HG03025 (cell line): ENCODE measurements around the gene MCEMP1.

ENCODE experiments used
- ATAC-seq: cut with Tn5 transposase; IDR thresholded peaks from one replicate; pipeline ENCODE4 v1.9.1; 2021; ENCODE audit warnings: mild to moderate bottlenecking, moderate library complexity; ENCODE audit not compliant: unreplicated experiment, low FRiP score

Gene MCEMP1

DNA sequence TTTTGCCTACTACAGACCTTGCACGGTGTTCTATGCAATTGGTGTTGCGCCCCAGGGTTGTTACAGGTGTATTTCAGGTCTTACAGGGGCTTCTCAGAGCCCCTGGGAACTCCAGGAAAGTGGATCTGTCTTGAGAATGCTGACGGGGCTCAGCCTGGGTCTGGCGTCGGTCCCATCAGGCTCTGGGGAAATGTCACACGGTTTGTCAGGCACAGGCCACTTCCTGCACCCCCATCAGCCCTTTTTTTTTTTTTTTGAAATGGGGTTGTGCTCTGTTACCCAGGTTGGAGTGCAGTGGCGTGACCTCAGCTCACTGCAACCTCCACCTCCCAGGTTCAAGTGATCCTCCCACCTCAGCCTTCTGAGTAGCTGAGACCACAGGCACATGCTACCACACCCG, 41.8 kb downstream of the MCEMP1 start:
- ATAC-seq, result no peak

DNA sequence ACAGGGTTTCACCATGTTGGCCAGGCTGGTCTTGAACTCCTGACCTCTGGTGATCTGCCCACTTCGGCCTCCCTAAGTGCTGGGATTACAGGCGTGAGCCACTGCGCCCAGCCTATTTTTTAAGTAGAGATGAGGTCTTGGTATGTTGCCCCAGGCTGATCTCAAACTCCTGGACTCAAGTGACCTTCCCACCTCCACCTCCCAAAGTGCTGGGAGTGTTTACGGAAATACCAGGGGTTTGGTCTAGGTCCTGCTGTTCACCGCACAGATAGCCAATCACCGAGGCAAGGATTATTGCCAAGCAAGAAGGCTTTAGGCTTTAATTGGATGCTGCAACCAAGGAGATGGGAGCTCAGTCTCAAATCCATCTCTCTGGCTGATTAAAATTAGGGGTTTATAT, 43.5 kb downstream of the MCEMP1 start:
- ATAC-seq, result no peak

DNA sequence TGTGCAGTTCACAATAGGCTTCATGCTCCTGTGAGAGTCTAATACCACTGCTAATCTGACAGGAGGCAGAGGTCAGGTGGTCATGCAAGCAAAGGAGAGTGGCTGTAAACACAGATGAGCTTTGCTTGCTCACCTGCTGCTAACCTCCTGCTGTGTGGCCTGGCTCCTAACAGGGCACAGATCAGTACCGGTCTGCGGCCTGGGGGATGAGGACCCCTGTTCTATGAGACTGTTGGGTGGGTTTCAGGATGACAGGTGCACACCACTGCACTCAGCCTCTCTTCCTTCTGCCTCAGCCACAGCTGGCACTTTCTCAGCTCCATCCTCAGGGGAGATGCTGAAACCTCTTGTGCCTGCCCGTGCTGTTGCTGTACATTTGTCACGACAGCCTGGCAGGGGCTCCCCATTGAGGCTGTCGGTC, 45.4 kb downstream of the MCEMP1 start:
- no peak for ATAC-seq

DNA sequence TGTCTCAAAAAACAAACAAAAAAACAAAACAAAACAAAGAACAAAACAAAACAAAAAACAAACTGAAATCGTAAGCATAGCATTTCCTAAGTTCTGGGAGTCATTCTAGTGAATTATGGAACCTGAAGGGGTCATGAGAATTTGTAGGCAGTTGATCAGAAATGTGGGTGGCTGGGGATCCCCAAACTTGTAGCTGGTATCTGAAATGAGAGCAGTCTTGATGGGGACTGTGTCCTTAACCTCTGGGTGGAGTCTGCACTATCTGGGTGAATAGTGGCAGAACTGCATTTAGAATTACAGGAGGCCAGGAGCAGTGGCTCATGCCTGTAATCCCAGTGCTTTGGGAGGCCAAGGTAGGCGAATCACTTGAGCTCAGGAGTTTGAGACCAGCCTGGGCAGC, 48.9 kb downstream of the MCEMP1 start:
- no peak for ATAC-seq

DNA sequence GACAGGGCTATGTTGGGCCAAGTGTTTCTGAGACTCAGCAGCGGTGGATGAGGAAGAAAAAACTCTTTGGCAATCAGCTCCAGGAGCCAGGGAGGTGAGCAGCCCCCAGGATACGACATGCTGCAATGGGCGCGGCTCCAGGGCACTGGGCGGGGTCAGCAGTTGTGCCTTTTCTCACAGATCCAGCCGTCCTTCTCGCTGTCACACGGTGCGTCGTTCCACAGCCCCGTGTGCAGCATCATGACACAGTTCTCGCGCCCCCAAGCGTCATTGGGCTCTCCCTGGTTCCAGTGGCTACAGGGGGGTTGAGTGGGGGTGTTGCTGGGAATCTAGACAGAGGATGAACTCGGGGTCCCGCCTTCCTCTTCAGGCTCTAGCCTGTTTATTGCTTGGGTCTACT, 52.3 kb downstream of the MCEMP1 start:
- ATAC-seq, result no peak
